Measurements from ENCODE around the gene HRK. TPM values are rescaled to one million over a fixed set of nuclear protein-coding genes. Genes with fewer than 3 reads are reported as not detected.

The HRK gene
- total and polyA plus RNA-seq, 2 of the 13 experiments (the other 11 are each of a cell fraction or from before 2014, with no cell fraction given) = 0.02 TPM; not detected in 1

GRCh38 chr12:116843085-116843484 is 38.2 kb downstream of the HRK start:
- no peaks in the 10 kb centered on the region for H3K9me3 ChIP-seq (ENCODE audit: low read length)
- TF ChIP-seq ZNF768 (CRISPR knock-in tag; IDR thresholded peaks at IDR 0.05) (no peak), ZNF121 (CRISPR knock-in tag; IDR thresholded peaks at IDR 0.05) (0 out of 2 replicates have a peak, but pooled peaks have one; percentile 18), ZSCAN9 (CRISPR knock-in tag; IDR thresholded peaks at IDR 0.05; ENCODE audit: borderline replicate concordance) (no peak)
- TF ChIP-seq, protein P1, sequence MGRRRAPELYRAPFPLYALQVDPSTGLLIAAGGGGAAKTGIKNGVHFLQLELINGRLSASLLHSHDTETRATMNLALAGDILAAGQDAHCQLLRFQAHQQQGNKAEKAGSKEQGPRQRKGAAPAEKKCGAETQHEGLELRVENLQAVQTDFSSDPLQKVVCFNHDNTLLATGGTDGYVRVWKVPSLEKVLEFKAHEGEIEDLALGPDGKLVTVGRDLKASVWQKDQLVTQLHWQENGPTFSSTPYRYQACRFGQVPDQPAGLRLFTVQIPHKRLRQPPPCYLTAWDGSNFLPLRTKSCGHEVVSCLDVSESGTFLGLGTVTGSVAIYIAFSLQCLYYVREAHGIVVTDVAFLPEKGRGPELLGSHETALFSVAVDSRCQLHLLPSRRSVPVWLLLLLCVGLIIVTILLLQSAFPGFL (CRISPR knock-in tag; IDR thresholded peaks at IDR 0.05) = no peak
- H3K79me2 ChIP-seq (ENCODE audit: insufficient read depth, low read length) = no peaks in the 10 kb centered on the region
- no peak overlapping the region for H3K4me2 ChIP-seq (ENCODE audit: low read depth, low read length)
- H3K27ac ChIP-seq (ENCODE audit: extremely low read length, insufficient read depth, low read length) = no peak overlapping the region
- H3K36me3 ChIP-seq (replicated peaks in 1 of 2; ENCODE audit: control insufficient read depth in 1 of 2, insufficient read depth in 2 of 2, low read length in 2 of 2) = no peaks in the 10 kb centered on the region
- H3K27me3 ChIP-seq (ENCODE audit: control insufficient read depth in 1 of 2, insufficient read depth in 2 of 2, low read length in 2 of 2) = no peaks in the 10 kb centered on the region
- WGBS (ENCODE audit: low lambda C conversion rate) = 81% methylated on average over 6 of the region's 6 CpGs
- in situ Hi-C loops (cut with HindIII; ENCODE audit: extremely low pct_ligation_motif_present, low pct_unique_long_range_greater_than_20kb) = no loop called here
- BruUV-seq (replicated peaks) = no TSS peak
- FAIRE-seq (no peak), DNase-seq (ENCODE audit: low spot score) (no peak), ATAC-seq (no peak)
- no peaks in the 10 kb centered on the region for H3K4me1 ChIP-seq (ENCODE audit: insufficient read depth, low read length)
- intact Hi-C loops (cut with micrococcal nuclease; ENCODE audit: unreplicated experiment) = no loop called here
- H4K20me1 ChIP-seq (ENCODE audit: insufficient read depth, low read length) = no peaks in the 10 kb centered on the region
- H3K4me3 ChIP-seq (replicated peaks in 1 of 3; ENCODE audit: insufficient read depth in 1 of 3, low read depth in 2 of 3, low read length in 3 of 3) = no peak overlapping the region
- H3K9ac ChIP-seq (ENCODE audit: insufficient read depth, low read depth, low read length) = no peak overlapping the region
- ChIA-PET CTCF (ENCODE audit: low intra/inter-chr PET ratio, low total read pairs) (no interaction called here), POLR2A (no interaction called here)
- no peak overlapping the region for H2AFZ ChIP-seq (ENCODE audit: low read length)

GRCh38 chr12:116839287-116839830 is 41.9 kb downstream of the HRK start:
- Histone ChIP-seq H3K27me3 (ENCODE audit: control insufficient read depth in 1 of 2, insufficient read depth in 2 of 2, low read length in 2 of 2) (no peaks in the 10 kb centered on the region), H3K36me3 (replicated peaks in 1 of 2; ENCODE audit: control insufficient read depth in 1 of 2, insufficient read depth in 2 of 2, low read length in 2 of 2) (no peaks in the 10 kb centered on the region; a peak in 1 of 5 replicates), H3K4me2 (ENCODE audit: low read depth, low read length) (no peak overlapping the region), H3K4me1 (ENCODE audit: insufficient read depth, low read length) (no peaks in the 10 kb centered on the region), H2AFZ (ENCODE audit: low read length) (no peak overlapping the region), H3K27ac (ENCODE audit: extremely low read length, insufficient read depth, low read length) (no peak overlapping the region), H3K79me2 (ENCODE audit: insufficient read depth, low read length) (no peaks in the 10 kb centered on the region), H4K20me1 (ENCODE audit: insufficient read depth, low read length) (no peaks in the 10 kb centered on the region), H3K9me3 (ENCODE audit: low read length) (no peaks in the 10 kb centered on the region), H3K4me3 (replicated peaks in 1 of 3; ENCODE audit: insufficient read depth in 1 of 3, low read depth in 2 of 3, low read length in 3 of 3) (no peak overlapping the region), H3K9ac (ENCODE audit: insufficient read depth, low read depth, low read length) (no peak overlapping the region)
- no TSS peak for BruUV-seq (replicated peaks)
- intact Hi-C loops (cut with micrococcal nuclease; ENCODE audit: unreplicated experiment) = no loop called here
- ChIA-PET CTCF (ENCODE audit: low intra/inter-chr PET ratio, low total read pairs) (no interaction called here), POLR2A (no interaction called here)
- ATAC-seq = no peak
- no peak for FAIRE-seq
- TF ChIP-seq ZNF383 (CRISPR knock-in tag; IDR thresholded peaks at IDR 0.05; ENCODE audit: borderline replicate concordance) (no peak), ARNT2 (CRISPR knock-in tag; IDR thresholded peaks at IDR 0.05; ENCODE audit: low read depth) (no peak), DBP (CRISPR knock-in tag; IDR thresholded peaks at IDR 0.05; ENCODE audit: not compliant biosample characterization) (no peak)
- TF ChIP-seq, protein P2, sequence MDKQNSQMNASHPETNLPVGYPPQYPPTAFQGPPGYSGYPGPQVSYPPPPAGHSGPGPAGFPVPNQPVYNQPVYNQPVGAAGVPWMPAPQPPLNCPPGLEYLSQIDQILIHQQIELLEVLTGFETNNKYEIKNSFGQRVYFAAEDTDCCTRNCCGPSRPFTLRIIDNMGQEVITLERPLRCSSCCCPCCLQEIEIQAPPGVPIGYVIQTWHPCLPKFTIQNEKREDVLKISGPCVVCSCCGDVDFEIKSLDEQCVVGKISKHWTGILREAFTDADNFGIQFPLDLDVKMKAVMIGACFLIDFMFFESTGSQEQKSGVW (CRISPR knock-in tag; IDR thresholded peaks at IDR 0.05; ENCODE audit: borderline replicate concordance) = no peak
- WGBS (ENCODE audit: low lambda C conversion rate) = 84% methylated on average over 3 of the region's 3 CpGs
- DNase-seq (ENCODE audit: low spot score) = no peak
- in situ Hi-C loops (cut with HindIII; ENCODE audit: extremely low pct_ligation_motif_present, low pct_unique_long_range_greater_than_20kb) = no loop called here
